Stomach (tissue), 4 donors: Measurements from ENCODE around the gene LDLR.

ENCODE experiments used
- EP300 ChIP-seq: sonication (generic); formaldehyde crosslinking; IDR thresholded peaks from one replicate; pipeline ENCODE4 v1.6.1; 2017; ENCODE audit warnings: antibody characterized with exemption
- TF ChIP-seq, protein P1 (sequence below), 7 experiments: fragments of 450-650 bp in 4 of 7; fragments of 200-600 bp in 3 of 7; sonication (generic) in 3 of 7; IDR thresholded peaks; one replicate each; pipeline ENCODE4 v1.5.1; 2016 to 2019; ENCODE audit warnings: antibody characterized with exemption in 7 of 7, control low read depth in 2 of 7, mild to moderate bottlenecking in 1 of 7

DNA sequence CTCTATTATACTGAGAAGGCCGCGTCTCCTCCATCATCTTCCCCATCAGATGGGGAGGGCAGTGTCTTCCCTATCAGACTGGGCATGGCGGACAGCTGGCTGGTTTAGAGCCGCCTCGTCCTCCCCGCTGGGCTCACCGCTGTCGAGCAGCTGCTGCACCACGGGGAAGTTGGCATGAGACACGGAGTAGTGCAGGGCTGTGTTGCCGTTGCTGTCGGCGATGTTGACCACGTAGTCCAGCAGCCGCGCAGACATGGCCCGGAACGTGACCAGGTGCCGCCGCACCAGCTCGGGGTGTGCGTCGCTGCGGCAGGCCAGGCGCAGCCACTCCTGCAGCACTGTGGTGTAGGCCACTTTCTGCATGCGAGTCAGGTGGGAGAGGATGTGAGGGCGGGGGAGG, 85.1 kb downstream of the LDLR start:
- no peak for TF ChIP-seq EP300
- TF ChIP-seq, protein P1, sequence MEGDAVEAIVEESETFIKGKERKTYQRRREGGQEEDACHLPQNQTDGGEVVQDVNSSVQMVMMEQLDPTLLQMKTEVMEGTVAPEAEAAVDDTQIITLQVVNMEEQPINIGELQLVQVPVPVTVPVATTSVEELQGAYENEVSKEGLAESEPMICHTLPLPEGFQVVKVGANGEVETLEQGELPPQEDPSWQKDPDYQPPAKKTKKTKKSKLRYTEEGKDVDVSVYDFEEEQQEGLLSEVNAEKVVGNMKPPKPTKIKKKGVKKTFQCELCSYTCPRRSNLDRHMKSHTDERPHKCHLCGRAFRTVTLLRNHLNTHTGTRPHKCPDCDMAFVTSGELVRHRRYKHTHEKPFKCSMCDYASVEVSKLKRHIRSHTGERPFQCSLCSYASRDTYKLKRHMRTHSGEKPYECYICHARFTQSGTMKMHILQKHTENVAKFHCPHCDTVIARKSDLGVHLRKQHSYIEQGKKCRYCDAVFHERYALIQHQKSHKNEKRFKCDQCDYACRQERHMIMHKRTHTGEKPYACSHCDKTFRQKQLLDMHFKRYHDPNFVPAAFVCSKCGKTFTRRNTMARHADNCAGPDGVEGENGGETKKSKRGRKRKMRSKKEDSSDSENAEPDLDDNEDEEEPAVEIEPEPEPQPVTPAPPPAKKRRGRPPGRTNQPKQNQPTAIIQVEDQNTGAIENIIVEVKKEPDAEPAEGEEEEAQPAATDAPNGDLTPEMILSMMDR (IDR thresholded peaks at IDR 0.05): no peak
